Measurements from ENCODE around the gene SMIM36. TPM values are rescaled to one million over a fixed set of nuclear protein-coding genes. Genes with fewer than 3 reads are reported as not detected.

Gene SMIM36
- total and polyA plus RNA-seq, 10 of the 15 experiments (the other 5 are each of a cell fraction or from before 2014, with no cell fraction given), result not detected

DNA sequence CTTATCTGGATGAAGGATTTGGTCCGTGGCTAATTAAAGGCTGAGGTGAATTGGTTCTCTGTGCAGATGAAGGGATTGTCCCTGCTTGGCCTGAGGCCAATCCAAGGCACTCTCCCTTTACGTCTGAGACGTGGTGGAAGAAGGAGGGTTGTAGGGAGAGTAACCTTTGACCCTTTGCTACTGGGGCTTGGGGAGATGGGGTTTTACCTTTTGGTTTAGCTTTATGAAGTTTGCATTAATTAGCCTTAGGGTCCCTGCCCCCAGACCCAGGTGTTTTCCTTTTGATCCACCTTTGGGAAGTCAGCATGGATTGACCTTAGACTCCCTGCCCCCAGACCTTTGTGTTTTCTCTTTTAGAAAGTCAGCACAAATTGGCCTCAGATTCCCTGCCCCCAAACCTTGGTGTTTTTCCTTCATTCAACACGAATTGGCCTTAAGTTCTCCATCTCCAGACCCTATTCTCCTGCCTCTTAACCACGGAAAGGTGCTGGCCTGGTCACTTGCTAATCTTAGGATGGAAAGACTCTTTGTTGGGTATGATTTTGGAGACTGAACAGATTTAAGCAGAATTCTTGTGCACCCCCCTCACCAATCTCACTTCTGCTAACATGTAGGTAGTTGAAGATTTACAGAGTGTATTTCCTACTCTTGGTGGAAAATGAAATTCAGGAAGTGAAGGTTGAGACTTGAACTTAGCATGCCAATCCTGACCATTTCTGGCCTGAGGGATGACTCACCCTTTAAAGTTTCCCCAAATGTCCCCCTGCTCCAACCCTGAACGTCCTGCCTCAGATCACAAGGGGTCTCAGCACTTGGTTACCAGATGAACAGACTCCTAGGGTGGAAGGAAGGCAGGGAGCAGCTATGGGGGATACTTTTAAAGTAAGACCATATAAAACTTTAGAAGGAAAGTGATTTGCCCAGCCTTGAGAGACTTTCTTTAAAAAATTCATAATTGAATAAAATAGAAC, 66.5 kb downstream of the SMIM36 start (continued):
- TF ChIP-seq ETV6 (conservative IDR thresholded peaks at IDR 0.05 in 1 of 2, IDR thresholded peaks at IDR 0.05 in 1 of 2; ENCODE audit: borderline replicate concordance in 1 of 2, low read depth in 1 of 2) (peak in 1 of 2 experiments; percentile 90; a peak in 2 of 4 replicates), TARDBP (IDR thresholded peaks at IDR 0.05; ENCODE audit: borderline replicate concordance) (no peak), POLR2A (IDR thresholded peaks at IDR 0.05; ENCODE audit: low read depth, low read length) (no peak), NR2C2 (IDR thresholded peaks at IDR 0.05; ENCODE audit: borderline replicate concordance, control insufficient read depth, insufficient read length, low read depth) (no peak), ZNF622 (IDR thresholded peaks at IDR 0.05) (no peak), TAF1 (IDR thresholded peaks at IDR 0.05; ENCODE audit: borderline replicate concordance, low read depth, low read length) (no peak), EP300 (IDR thresholded peaks at IDR 0.05; ENCODE audit: borderline replicate concordance in 1 of 2, control insufficient read depth in 1 of 2, low read depth in 2 of 2, low read length in 2 of 2) (peak; percentile 35 to 87; a peak in 2 of 4 replicates), HDGF (IDR thresholded peaks at IDR 0.05) (no peak), RUNX3 (IDR thresholded peaks at IDR 0.05; ENCODE audit: low read length) (peak; percentile 47; the same call in 1 of the 2 replicates), ELK1 (IDR thresholded peaks at IDR 0.05; ENCODE audit: low read depth, low read length) (0 out of 2 replicates have a peak, but pooled peaks have one; percentile 36), ZNF24 (IDR thresholded peaks at IDR 0.05) (no peak), YY1 (IDR thresholded peaks at IDR 0.05; ENCODE audit: low read depth, low read length) (no peak), ZNF687 (IDR thresholded peaks at IDR 0.05) (no peak), NFIC (IDR thresholded peaks at IDR 0.05; ENCODE audit: low read depth, low read length) (peak; percentile 56)
- TF ChIP-seq, protein P1, sequence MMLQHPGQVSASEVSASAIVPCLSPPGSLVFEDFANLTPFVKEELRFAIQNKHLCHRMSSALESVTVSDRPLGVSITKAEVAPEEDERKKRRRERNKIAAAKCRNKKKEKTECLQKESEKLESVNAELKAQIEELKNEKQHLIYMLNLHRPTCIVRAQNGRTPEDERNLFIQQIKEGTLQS (IDR thresholded peaks at IDR 0.05; ENCODE audit: borderline replicate concordance, extremely low read depth, low read depth, low read length), result no peak
- TF ChIP-seq, protein P2, sequence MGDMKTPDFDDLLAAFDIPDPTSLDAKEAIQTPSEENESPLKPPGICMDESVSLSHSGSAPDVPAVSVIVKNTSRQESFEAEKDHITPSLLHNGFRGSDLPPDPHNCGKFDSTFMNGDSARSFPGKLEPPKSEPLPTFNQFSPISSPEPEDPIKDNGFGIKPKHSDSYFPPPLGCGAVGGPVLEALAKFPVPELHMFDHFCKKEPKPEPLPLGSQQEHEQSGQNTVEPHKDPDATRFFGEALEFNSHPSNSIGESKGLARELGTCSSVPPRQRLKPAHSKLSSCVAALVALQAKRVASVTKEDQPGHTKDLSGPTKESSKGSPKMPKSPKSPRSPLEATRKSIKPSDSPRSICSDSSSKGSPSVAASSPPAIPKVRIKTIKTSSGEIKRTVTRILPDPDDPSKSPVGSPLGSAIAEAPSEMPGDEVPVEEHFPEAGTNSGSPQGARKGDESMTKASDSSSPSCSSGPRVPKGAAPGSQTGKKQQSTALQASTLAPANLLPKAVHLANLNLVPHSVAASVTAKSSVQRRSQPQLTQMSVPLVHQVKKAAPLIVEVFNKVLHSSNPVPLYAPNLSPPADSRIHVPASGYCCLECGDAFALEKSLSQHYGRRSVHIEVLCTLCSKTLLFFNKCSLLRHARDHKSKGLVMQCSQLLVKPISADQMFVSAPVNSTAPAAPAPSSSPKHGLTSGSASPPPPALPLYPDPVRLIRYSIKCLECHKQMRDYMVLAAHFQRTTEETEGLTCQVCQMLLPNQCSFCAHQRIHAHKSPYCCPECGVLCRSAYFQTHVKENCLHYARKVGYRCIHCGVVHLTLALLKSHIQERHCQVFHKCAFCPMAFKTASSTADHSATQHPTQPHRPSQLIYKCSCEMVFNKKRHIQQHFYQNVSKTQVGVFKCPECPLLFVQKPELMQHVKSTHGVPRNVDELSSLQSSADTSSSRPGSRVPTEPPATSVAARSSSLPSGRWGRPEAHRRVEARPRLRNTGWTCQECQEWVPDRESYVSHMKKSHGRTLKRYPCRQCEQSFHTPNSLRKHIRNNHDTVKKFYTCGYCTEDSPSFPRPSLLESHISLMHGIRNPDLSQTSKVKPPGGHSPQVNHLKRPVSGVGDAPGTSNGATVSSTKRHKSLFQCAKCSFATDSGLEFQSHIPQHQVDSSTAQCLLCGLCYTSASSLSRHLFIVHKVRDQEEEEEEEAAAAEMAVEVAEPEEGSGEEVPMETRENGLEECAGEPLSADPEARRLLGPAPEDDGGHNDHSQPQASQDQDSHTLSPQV (IDR thresholded peaks at IDR 0.05), result no peak
- TF ChIP-seq, protein P3, sequence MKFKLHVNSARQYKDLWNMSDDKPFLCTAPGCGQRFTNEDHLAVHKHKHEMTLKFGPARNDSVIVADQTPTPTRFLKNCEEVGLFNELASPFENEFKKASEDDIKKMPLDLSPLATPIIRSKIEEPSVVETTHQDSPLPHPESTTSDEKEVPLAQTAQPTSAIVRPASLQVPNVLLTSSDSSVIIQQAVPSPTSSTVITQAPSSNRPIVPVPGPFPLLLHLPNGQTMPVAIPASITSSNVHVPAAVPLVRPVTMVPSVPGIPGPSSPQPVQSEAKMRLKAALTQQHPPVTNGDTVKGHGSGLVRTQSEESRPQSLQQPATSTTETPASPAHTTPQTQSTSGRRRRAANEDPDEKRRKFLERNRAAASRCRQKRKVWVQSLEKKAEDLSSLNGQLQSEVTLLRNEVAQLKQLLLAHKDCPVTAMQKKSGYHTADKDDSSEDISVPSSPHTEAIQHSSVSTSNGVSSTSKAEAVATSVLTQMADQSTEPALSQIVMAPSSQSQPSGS (IDR thresholded peaks at IDR 0.05; ENCODE audit: low read length), result peak; percentile 49; the same call in 1 of the 2 replicates
